Right atrium auricular region (tissue), 2 donors: Measurements from ENCODE around the gene TFPI. TPM values are rescaled to one million over a fixed set of nuclear protein-coding genes. Genes with fewer than 3 reads are reported as not detected.
"Not testable (repeated sequence)": the region's sequence is repeated elsewhere in the genome, so short reads cannot be mapped to it uniquely, and the experiment has no call there.

Source experiments
- DNase-seq: peaks from one replicate; pipeline ENCODE4 v3.0.0-alpha.2; 2019; ENCODE audit warnings: low spot score
- H3K27ac ChIP-seq, 2 donors: fragments of 200-600 bp; sonication (generic); 1 replicate in 1 of 2; 2 replicates in 1 of 2; pipeline ENCODE4 v1.5.1; 2016 to 2019
- H3K27me3 ChIP-seq, 2 donors: fragments of 200-600 bp; sonication (generic); one replicate each; pipeline versions ENCODE4 v1.5.1 to v1.6.0; 2017 to 2019
- H3K36me3 ChIP-seq: fragments of 200-600 bp; sonication (generic); one replicate; pipeline ENCODE4 v1.5.1; 2016
- H3K4me1 ChIP-seq, 2 donors: fragments of 200-600 bp; sonication (generic); one replicate each; pipeline versions ENCODE4 v1.5.1 to v1.6.0; 2017 to 2019
- H3K4me3 ChIP-seq, 2 donors: fragments of 200-600 bp; sonication (generic); 1 replicate in 1 of 2; 2 replicates in 1 of 2; pipeline ENCODE4 v1.5.1; 2017 to 2019; ENCODE audit warnings: mild to moderate bottlenecking in 1 of 2, moderate library complexity in 1 of 2
- H3K9me3 ChIP-seq, 2 donors: fragments of 200-600 bp; sonication (generic); one replicate each; pipeline ENCODE4 v1.5.1; 2019
- total RNA-seq, 2 donors: library from RNA; depleted of rRNA; stranded (reverse); fragments of >200 nt; gene quantifications; one replicate each; pipeline ENCODE4 v1.1.0, GENCODE V29; 2016
- TF ChIP-seq, protein P1 (sequence below), 2 donors: fragments of 200-600 bp; sonication (generic); IDR thresholded peaks; one replicate each; pipeline ENCODE4 v1.5.1; 2019; ENCODE audit warnings: antibody characterized with exemption in 2 of 2

TFPI gene
- total RNA-seq, 2 donors from 2014 or later, result 43.6 to 58.2 TPM

DNA sequence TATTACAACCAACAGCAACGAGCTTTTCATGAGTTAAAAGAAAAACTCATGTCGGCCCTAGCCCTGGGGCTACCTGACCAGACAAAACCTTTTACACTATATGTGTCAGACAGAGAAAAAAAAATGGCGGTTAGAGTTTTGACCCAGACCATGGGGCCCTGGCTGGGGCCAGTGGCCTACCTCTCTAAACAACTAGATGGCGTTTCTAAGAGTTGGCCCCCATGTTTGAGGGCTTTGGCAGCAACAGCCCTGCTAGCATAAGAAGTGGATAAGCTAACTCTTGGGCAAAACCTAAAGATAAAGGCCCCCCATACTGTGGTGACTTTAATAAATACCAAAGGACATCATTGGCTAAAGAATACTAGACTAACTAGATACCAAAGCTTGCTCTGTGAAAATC, 39.3 kb downstream of the TFPI start:
- H3K27me3 ChIP-seq, result no peaks in the 10 kb centered on the region
- H3K4me1 ChIP-seq, result no peaks in the 10 kb centered on the region
- TF ChIP-seq, protein P1, sequence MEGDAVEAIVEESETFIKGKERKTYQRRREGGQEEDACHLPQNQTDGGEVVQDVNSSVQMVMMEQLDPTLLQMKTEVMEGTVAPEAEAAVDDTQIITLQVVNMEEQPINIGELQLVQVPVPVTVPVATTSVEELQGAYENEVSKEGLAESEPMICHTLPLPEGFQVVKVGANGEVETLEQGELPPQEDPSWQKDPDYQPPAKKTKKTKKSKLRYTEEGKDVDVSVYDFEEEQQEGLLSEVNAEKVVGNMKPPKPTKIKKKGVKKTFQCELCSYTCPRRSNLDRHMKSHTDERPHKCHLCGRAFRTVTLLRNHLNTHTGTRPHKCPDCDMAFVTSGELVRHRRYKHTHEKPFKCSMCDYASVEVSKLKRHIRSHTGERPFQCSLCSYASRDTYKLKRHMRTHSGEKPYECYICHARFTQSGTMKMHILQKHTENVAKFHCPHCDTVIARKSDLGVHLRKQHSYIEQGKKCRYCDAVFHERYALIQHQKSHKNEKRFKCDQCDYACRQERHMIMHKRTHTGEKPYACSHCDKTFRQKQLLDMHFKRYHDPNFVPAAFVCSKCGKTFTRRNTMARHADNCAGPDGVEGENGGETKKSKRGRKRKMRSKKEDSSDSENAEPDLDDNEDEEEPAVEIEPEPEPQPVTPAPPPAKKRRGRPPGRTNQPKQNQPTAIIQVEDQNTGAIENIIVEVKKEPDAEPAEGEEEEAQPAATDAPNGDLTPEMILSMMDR (IDR thresholded peaks at IDR 0.05), result no peak
- H3K27ac ChIP-seq, result no peak overlapping the region
- DNase-seq, result no peak
- H3K9me3 ChIP-seq, result peaks cover 0 to 17% of the 10 kb centered on the region in 2 donors
- H3K4me3 ChIP-seq, result no peak overlapping the region
- H3K36me3 ChIP-seq, result peaks cover 14% of the 10 kb centered on the region

DNA sequence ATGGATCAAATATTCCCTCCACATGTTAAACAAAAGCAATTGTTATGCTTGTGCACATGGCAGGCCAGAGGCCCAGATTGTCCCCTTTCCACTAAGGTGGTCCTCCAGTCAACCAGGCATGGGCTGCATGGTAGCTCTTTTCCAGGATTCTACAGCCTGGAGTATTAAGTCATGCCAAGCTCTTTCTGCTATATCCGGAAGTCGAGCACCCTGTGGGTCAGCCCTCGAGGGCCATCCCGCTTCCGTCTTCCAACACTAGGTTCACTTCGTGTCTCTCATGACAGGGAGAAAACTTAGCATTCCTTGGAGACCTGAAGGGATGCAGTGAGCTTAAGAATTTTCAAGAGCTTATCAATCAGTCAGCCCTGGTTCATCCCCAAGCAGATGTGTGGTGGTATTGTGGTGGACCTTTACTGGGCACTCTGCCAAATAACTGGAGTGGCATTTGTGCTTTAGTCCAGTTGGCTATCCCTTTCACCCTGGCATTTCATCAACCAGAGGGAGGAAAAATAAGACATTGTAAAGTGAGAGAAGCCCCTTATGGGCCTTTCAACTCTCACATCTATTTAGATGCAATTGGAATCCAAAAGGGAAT, 39.9 kb downstream of the TFPI start:
- not testable (repeated sequence) for H3K27ac ChIP-seq, H3K4me3 ChIP-seq, H3K27me3 ChIP-seq, H3K4me1 ChIP-seq, H3K36me3 ChIP-seq, DNase-seq
- H3K9me3 ChIP-seq, result peaks cover 0 to 17% of the 10 kb centered on the region in 2 donors

DNA sequence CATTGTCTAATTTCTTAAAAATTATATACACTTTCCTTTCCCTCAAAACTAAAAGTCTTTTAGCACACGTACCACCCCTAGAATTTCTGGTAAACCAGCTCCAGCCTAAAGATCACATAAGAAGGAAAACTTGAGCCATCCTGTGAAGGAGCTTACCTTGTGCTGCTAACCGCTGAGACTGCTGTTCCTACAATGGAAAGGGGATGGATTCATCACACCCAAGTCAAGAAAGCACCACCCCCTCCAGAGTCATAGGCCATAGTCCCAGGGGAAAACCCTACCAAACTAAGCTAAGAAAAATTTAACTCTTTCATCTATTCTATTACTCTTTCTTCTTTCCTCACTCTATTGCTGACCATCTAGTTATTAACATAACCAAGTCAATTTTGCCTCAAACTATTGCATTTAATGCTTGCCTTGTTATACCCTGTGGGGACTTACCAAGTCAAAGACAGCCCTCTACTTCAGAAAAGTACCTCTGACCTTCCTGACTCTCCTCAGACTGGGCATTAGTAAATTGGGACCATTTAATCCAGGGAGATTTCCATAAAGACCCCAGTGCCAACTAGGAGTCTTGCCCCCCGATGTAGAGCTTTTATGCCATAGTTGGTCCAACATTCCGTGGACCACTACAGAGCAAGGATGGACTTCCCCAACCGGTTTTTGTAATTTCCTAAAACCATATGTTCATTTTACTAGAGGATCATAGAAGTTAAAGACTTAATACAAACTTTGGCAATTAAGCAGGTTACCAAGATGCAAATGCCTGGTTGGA, 40.6 kb downstream of the TFPI start:
- not testable (repeated sequence) for H3K4me1 ChIP-seq, H3K27ac ChIP-seq, DNase-seq, H3K27me3 ChIP-seq, H3K36me3 ChIP-seq, H3K4me3 ChIP-seq
- peaks cover 0 to 17% of the 10 kb centered on the region in 2 donors for H3K9me3 ChIP-seq

DNA sequence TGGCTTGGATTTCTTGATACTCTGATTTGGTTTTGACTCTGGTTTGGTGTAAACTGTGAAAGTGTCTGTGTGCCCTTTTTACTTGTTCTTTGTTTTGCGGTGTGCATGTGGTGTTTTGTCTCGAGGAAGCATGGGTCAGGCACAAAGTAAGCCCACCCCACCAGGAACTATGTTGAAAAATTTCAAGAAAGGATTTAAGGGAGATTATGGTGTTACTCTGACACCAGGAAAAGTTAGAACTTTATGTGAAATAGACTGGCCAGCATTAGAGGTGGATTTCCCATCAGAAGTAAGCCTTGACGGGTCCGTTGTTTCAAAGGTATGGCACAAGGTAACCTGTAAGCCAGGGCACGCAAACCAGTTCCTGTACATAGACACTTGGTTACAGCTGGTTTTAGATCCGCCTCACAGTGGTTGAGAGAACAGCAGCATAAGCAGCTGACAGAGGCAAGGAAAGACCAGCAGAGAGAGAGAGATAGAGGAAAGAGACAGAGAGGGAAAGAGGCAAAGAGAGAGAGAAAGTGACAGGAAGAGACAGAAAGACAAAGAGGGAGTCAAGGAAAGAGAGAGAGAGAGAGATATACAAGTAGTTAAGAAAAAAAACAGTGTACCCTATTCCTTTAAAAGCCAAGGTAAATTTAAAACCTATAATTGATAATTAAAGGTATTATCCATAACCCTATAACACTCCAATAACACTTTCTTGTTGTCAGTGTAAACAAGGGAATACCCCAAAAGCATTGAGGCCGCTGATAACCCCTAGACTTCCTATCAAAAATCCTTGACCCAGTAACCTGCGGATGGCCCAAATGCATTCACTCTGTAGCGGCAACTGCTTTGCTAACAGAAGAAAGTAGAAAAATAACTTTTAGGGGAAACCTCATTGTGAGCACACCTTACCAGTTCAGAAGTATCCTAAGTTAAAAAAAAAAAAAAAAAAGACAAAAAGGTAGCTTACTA, 42.6 kb downstream of the TFPI start:
- Histone ChIP-seq H3K4me3 (no peak overlapping the region), H3K27ac (no peak overlapping the region), H3K9me3 (peaks cover 0 to under 1% of the 10 kb centered on the region in 2 donors), H3K27me3 (no peaks in the 10 kb centered on the region), H3K4me1 (no peaks in the 10 kb centered on the region), H3K36me3 (no peaks in the 10 kb centered on the region)
- TF ChIP-seq, protein P1 (IDR thresholded peaks at IDR 0.05), result no peak
- DNase-seq, result no peak

DNA sequence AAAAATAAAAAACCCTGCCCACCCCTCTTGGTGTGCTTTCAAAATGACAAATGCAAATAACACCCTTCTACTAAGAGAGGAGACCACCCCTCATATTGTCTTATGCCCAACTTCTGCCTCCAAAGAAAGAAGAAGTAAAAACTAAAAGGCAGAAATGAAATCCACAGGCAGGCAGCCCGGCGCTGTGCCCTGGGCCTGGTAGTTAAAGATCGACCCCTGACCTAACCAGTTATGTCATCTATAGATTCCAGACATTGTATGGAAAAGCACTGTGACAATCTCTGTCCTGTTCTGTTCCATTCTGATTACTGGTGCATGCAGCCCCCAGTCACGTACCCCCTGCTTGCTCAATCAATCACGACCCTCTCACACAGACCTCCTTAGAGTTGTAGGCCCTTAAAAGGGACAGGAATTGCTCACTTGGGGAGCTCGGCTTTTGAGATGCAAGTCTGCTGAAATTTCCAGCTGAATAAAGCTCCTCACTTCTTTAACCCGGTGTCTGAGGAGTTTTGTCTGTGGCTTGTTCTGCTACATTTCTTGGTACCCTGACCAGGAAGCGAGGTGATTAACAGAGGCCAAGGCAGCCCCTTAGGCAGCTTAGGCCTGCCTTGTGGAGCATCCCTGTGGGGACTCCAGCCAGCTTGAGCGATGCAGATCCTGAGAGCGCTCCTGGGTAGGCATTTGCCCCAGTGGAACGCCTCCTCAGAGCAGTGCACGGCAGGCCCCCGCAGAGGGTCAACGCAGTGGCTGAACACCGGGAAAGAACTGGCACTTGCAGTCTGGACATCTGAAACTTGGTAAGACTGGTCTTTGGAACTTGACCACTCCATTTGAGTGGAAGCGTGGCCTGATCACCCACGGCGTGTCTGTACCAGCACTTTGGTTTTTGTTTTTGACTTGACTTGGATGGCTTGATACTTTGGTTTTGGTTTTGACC, 43.5 kb downstream of the TFPI start:
- H3K4me1 ChIP-seq, H3K9me3 ChIP-seq, H3K27me3 ChIP-seq, DNase-seq, H3K27ac ChIP-seq, H3K36me3 ChIP-seq, H3K4me3 ChIP-seq: not testable (repeated sequence)

DNA sequence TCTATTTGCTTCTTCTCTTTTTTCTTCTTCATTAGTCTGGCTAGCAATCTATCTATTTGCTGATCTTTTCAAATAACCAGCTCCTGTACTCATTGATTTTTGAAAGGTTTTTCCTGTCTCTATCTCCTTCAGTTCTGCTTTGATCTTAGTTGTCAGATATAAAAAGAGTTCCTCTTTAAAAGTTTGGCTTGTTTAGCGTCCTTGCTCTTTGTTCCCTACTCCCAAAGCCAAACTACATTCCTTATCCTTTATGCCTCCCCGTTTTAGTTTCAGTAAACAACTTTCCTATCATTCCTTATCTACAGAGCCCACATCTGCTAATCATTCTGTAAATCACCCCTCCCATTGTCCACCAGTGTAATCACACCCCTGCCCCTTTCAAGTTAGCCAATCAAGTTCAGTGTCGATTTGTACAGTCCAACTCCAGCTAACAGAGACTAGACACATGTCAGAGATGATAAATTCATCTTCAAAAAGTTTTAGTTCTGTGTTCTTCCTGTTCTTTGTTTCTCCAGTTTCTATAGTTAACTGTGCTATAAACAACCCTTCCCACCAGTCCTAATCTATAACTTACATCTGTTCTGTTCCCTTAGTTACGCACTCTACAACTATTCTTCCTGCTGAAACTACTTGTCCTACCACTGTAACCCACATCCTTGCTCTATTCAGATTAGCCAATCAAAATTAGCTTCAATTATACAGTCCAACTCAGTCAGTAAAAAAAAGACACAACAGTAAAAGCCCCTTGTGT, 44.4 kb downstream of the TFPI start:
- DNase-seq, result no peak
- H3K27me3 ChIP-seq, result no peaks in the 10 kb centered on the region
- no peak overlapping the region for H3K4me3 ChIP-seq
- TF ChIP-seq, protein P1 (IDR thresholded peaks at IDR 0.05), result no peak
- no peak overlapping the region for H3K27ac ChIP-seq
- H3K36me3 ChIP-seq, result no peaks in the 10 kb centered on the region
- no peaks in the 10 kb centered on the region for H3K9me3 ChIP-seq
- no peaks in the 10 kb centered on the region for H3K4me1 ChIP-seq
